Thymus (tissue), 11 donors: ENCODE measurements around the gene PHC1. TPM values are rescaled to one million over a fixed set of nuclear protein-coding genes. Genes with fewer than 3 reads are reported as not detected.
A peak's percentile ranks its signal among the peaks of the same experiment; 100 is the strongest.
"Not testable (repeated sequence)": the region's sequence is repeated elsewhere in the genome, so short reads cannot be mapped to it uniquely, and the experiment has no call there.

Experiments used
- DNase-seq, 9 donors: peaks; one replicate each; pipeline ENCODE4 v3.0.0-alpha.2; 2013; ENCODE audit warnings: low spot score in 9 of 9, low read depth in 6 of 9, missing footprints in 1 of 9
- H3K27ac ChIP-seq, 2 donors: one replicate each; pipeline ENCODE4 v1.5.1; 2013; ENCODE audit warnings: control low read depth in 1 of 2, low read depth in 1 of 2, low read length in 1 of 2, mild to moderate bottlenecking in 1 of 2, moderate library complexity in 1 of 2
- H3K27me3 ChIP-seq, 2 donors: one replicate each; pipeline ENCODE4 v1.5.1; 2013; ENCODE audit warnings: low read length in 1 of 2; ENCODE audit not compliant: control insufficient read depth in 2 of 2, insufficient read depth in 1 of 2
- H3K36me3 ChIP-seq, 2 donors: one replicate each; pipeline ENCODE4 v1.5.1; 2013; ENCODE audit warnings: low read length in 1 of 2, mild to moderate bottlenecking in 1 of 2, moderate library complexity in 1 of 2; ENCODE audit not compliant: control insufficient read depth in 2 of 2, insufficient read depth in 2 of 2
- H3K4me1 ChIP-seq, 2 donors: one replicate each; pipeline ENCODE4 v1.5.1; 2013; ENCODE audit warnings: low read length in 2 of 2; ENCODE audit not compliant: control insufficient read depth in 2 of 2, insufficient read depth in 2 of 2
- H3K4me3 ChIP-seq, 2 donors: one replicate each; pipeline ENCODE4 v1.5.1; 2013; ENCODE audit warnings: low read length in 2 of 2, control low read depth in 1 of 2, mild to moderate bottlenecking in 1 of 2
- H3K9me3 ChIP-seq, 2 donors: one replicate each; pipeline ENCODE4 v1.5.1; 2013; ENCODE audit warnings: low read length in 1 of 2, mild to moderate bottlenecking in 1 of 2; ENCODE audit not compliant: control insufficient read depth in 2 of 2, insufficient read depth in 1 of 2
- WGBS: extraction: QIAGEN DNeasy Blood & Tissue Kit; methylation state at CpG from one replicate; pipeline ENCODE4 v1.1.7; 2013; 5-methylcytosine and 5-hydroxymethylcytosine counted together
- polyA plus RNA-seq: library from polyadenylated mRNA; stranded (reverse); fragments of 200-250 nt; gene quantifications from one replicate; pipeline ENCODE4 v1.2.3, GENCODE V29; 2013
- total RNA-seq: library from RNA; stranded (reverse); fragments of 120-200 nt; gene quantifications from one replicate; pipeline ENCODE4 v1.2.4, GENCODE V29; 2013
- donor health status: healthy.

The PHC1 gene
- total and polyA plus RNA-seq, 2 donors, result 21.4 to 73.2 TPM

DNA sequence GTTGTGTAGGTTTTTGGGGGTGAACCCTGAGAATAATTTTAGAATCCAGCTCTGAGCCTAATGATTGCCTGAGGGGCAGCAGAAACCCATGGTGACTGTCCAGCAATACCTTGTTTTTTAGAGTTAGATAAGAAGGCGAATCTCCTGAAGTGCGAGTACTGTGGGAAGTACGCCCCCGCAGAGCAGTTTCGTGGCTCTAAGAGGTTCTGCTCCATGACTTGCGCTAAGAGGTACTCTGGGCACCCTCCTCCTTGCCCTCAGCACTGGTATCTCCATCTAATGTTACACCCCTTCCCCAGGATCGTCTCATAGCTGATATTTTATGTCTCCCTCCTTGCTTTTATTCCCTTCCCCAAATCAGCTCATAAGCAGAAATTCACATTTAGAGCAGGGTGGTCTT is 22.4 kb downstream of the PHC1 start:
- Histone ChIP-seq H3K27me3 (no peaks in the 10 kb centered on the region), H3K36me3 (peaks cover 31 to 55% of the 10 kb centered on the region in 2 donors), H3K27ac (no peak overlapping the region), H3K4me3 (no peak overlapping the region), H3K9me3 (no peaks in the 10 kb centered on the region), H3K4me1 (no peaks in the 10 kb centered on the region)
- WGBS, result 98% methylated on average over 7 of the region's 7 CpGs
- no peak for DNase-seq

- WGBS, result 95% methylated on average over 3 of the region's 5 CpGs
Measured at GRCh38 chr12:8937842-8938442, 23.6 kb downstream of the PHC1 start.

GRCh38 chr12:8941691-8942478 is 27.6 kb downstream of the PHC1 start:
- 95% methylated on average over 5 of the region's 5 CpGs for WGBS
- no peak overlapping the region for H3K27ac ChIP-seq
- H3K27me3 ChIP-seq, result no peaks in the 10 kb centered on the region
- peaks cover 42 to 65% of the 10 kb centered on the region in 2 donors for H3K36me3 ChIP-seq
- H3K4me1 ChIP-seq, result peaks cover 0 to 3% of the 10 kb centered on the region in 2 donors
- DNase-seq, result no peak
- H3K4me3 ChIP-seq, result no peak overlapping the region
- H3K9me3 ChIP-seq, result no peaks in the 10 kb centered on the region

More at GRCh38 chr12:8937842-8938442, 23.6 kb downstream of the PHC1 start:
- not testable (repeated sequence) for H3K4me3 ChIP-seq, H3K9me3 ChIP-seq, H3K4me1 ChIP-seq, H3K27me3 ChIP-seq, DNase-seq, H3K27ac ChIP-seq
- H3K36me3 ChIP-seq, result peaks cover 37 to 61% of the 10 kb centered on the region in 2 donors

- peaks cover 31 to 51% of the 10 kb centered on the region in 2 donors for H3K36me3 ChIP-seq
- no peak overlapping the region for H3K27ac ChIP-seq
- H3K27me3 ChIP-seq, result no peaks in the 10 kb centered on the region
- 98% methylated on average over 10 of the region's 10 CpGs for WGBS
- no peak overlapping the region for H3K4me3 ChIP-seq
- H3K9me3 ChIP-seq, result no peaks in the 10 kb centered on the region
- no peak for DNase-seq
- H3K4me1 ChIP-seq, result peaks cover 8 to 9% of the 10 kb centered on the region in 2 donors
Measured at GRCh38 chr12:8943565-8944186, 29.4 kb downstream of the PHC1 start.

DNA sequence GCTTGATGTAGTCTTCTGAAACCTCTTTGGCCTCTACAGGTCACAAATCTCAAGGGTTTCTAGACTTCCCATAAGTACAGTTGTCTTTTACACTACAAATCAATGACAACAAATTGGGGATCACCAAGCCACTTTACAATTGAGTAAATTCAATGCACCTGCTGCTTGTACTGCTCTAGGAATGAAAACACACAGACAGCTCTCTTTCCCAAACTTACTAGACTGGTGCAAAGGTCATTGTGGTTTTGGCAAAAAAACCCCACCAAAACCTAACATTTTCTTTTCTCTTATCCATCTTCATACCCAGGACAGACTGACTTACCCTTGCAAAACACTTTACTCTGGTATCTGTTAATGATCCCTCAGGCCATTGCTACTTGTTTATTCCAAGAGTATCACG is 32.4 kb downstream of the PHC1 start:
- Histone ChIP-seq H3K27ac (no peak overlapping the region), H3K4me3 (no peak overlapping the region), H3K4me1 (peaks cover 14 to 16% of the 10 kb centered on the region in 2 donors), H3K27me3 (no peaks in the 10 kb centered on the region), H3K9me3 (no peaks in the 10 kb centered on the region), H3K36me3 (peaks cover 25 to 41% of the 10 kb centered on the region in 2 donors)
- DNase-seq, result no peak
- WGBS, result 100% methylated on average over 1 of the region's 1 CpG

GRCh38 chr12:8947737-8948136 is 33.4 kb downstream of the PHC1 start:
- DNase-seq, result no peak
- H3K27ac ChIP-seq, result no peak overlapping the region
- peaks cover 19 to 31% of the 10 kb centered on the region in 2 donors for H3K36me3 ChIP-seq
- no peaks in the 10 kb centered on the region for H3K27me3 ChIP-seq
- H3K4me3 ChIP-seq, result peak overlapping the region in 1 of 2 donors; percentile 11
- peaks cover 0 to 2% of the 10 kb centered on the region in 2 donors for H3K9me3 ChIP-seq
- peaks cover 16 to 18% of the 10 kb centered on the region in 2 donors for H3K4me1 ChIP-seq

GRCh38 chr12:8948701-8949341 is 34.5 kb downstream of the PHC1 start:
- WGBS, result 1% methylated on average over 15 of the region's 15 CpGs
- H3K36me3 ChIP-seq, result peaks cover 11 to 23% of the 10 kb centered on the region in 2 donors
- peak in 2 of 9 donors; percentile 37 to 53 for DNase-seq
- H3K9me3 ChIP-seq, result peaks cover under 1 to 8% of the 10 kb centered on the region in 2 donors
- no peaks in the 10 kb centered on the region for H3K27me3 ChIP-seq
- peaks cover 18% of the 10 kb centered on the region in 2 donors for H3K4me1 ChIP-seq
- H3K27ac ChIP-seq, result peak overlapping the region; percentile 98 to 99
- H3K4me3 ChIP-seq, result peak overlapping the region; percentile 76 to 81

- Histone ChIP-seq H3K36me3 (peaks cover 10 to 16% of the 10 kb centered on the region in 2 donors), H3K4me3 (peak within 1 kb of the TSS; percentile 76 to 81), H3K27me3 (no peaks in the 10 kb centered on the region), H3K27ac (peak within 1 kb of the TSS; percentile 98 to 99), H3K4me1 (peaks cover 18 to 19% of the 10 kb centered on the region in 2 donors), H3K9me3 (peaks cover 1 to 9% of the 10 kb centered on the region in 2 donors)
- peak; percentile 88 to 97 (median 92) for DNase-seq
- WGBS, result under 1% methylated on average over 66 of the region's 66 CpGs
Measured at GRCh38 chr12:8949342-8950220, 35.3 kb downstream of the PHC1 start, which contains the start of gene M6PR. M6PR (minus strand) TSS chr12:8949645; CDS start chr12:8946404, 3,241 bp downstream.
